PC-3 (cell line): Measurements from ENCODE around the gene KLHDC8B.

Experiments
- CTCF ChIP-seq: fragments of 300-600 bp; sonication (generic); conservative IDR thresholded peaks from 2 replicates; pipeline ENCODE4 v1.5.1; 2017; ENCODE audit warnings: antibody characterized with exemption, low read depth, mild to moderate bottlenecking, low read length
- EZH2phosphoT487 ChIP-seq: fragments of 300-600 bp; sonication (generic); IDR thresholded peaks from 2 replicates; pipeline ENCODE4 v1.6.1; 2018; ENCODE audit warnings: mild to moderate bottlenecking, antibody characterized with exemption, low read length, borderline replicate concordance

DNA sequence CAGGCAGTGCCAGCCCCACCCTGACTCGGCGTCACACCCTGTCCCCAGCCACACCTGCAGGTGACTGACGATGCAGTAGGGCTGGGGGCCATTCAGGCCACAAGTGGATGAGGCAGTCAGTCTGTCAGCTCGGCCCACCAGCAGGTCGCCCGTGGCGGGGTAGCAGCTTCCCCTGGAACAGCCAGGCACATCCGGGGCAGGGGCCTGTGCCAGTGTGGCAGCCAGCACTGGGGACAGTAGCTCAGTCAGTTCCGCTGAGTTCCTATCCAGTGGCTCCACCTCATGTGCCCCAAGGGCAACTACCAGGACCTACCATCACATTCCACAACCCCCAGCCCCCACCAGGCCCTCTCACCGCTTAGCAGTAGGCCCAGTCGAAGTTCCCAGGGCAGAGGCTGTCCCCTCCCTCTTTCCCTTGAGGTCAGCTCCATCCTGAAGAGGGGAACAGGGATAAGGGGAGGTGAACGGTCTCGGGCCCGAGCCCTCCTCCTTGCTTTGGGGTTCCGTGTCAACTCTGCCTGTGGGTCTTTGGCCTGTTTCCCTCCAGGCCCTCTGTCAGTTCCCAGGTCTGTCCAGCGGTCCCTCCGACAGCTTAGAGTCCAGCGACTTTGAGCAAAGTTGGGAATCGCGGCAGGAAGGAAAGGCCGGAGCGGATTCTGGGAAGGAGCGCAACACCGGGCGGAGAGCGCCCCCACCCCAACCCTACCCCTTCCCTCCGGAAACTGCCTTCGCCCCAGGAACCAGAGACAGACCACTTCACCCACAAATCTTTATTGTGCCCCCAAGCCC, 38.8 kb upstream of the KLHDC8B start, which contains the start of gene LAMB2:
- TF ChIP-seq CTCF (no peak; the same call in 1 of the 2 replicates), EZH2phosphoT487 (no peak)
